ENCODE results near the gene NFKBIE.

NFKBIE gene

GRCh38 chr6:44248579-44248978 lies 16.8 kb downstream of the NFKBIE start:
- DNase-seq (ENCODE audit: low spot score) = no peak
- CTCF ChIA-PET = interaction anchor here (0.7 to 1.0 kb wide), 2 partner anchors 7 to 9 kb away, joined by 3 read pairs; partner anchors contain the start of gene SLC35B2
- POLR2A ChIA-PET (ENCODE audit: low non-redundant PET) = no interaction called here
- H3K27ac ChIP-seq = peak overlapping the region; percentile 64
- TF ChIP-seq, protein P1, sequence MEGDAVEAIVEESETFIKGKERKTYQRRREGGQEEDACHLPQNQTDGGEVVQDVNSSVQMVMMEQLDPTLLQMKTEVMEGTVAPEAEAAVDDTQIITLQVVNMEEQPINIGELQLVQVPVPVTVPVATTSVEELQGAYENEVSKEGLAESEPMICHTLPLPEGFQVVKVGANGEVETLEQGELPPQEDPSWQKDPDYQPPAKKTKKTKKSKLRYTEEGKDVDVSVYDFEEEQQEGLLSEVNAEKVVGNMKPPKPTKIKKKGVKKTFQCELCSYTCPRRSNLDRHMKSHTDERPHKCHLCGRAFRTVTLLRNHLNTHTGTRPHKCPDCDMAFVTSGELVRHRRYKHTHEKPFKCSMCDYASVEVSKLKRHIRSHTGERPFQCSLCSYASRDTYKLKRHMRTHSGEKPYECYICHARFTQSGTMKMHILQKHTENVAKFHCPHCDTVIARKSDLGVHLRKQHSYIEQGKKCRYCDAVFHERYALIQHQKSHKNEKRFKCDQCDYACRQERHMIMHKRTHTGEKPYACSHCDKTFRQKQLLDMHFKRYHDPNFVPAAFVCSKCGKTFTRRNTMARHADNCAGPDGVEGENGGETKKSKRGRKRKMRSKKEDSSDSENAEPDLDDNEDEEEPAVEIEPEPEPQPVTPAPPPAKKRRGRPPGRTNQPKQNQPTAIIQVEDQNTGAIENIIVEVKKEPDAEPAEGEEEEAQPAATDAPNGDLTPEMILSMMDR (conservative IDR thresholded peaks at IDR 0.05; ENCODE audit: low read depth) = no peak

- TF ChIP-seq, protein P1 (conservative IDR thresholded peaks at IDR 0.05; ENCODE audit: low read depth) = no peak
- POLR2A ChIA-PET (ENCODE audit: low non-redundant PET) = interaction anchor here (0.6 to 1.3 kb wide), 7 partner anchors 9 to 617 kb away, joined by 3 to 6 read pairs (median 4); partner anchors contain the start of gene SLC35B2
- CTCF ChIA-PET = interaction anchor here (0.7 to 1.1 kb wide), 4 partner anchors 8 to 23 kb away, joined by 3 to 9 read pairs (median 4); partner anchors contain the start of gene TMEM151B
- DNase-seq (ENCODE audit: low spot score) = no peak
- H3K27ac ChIP-seq = peak overlapping the region; percentile 91
Observed at GRCh38 chr6:44247338-44248302, 17.7 kb downstream of the NFKBIE start.

DNA sequence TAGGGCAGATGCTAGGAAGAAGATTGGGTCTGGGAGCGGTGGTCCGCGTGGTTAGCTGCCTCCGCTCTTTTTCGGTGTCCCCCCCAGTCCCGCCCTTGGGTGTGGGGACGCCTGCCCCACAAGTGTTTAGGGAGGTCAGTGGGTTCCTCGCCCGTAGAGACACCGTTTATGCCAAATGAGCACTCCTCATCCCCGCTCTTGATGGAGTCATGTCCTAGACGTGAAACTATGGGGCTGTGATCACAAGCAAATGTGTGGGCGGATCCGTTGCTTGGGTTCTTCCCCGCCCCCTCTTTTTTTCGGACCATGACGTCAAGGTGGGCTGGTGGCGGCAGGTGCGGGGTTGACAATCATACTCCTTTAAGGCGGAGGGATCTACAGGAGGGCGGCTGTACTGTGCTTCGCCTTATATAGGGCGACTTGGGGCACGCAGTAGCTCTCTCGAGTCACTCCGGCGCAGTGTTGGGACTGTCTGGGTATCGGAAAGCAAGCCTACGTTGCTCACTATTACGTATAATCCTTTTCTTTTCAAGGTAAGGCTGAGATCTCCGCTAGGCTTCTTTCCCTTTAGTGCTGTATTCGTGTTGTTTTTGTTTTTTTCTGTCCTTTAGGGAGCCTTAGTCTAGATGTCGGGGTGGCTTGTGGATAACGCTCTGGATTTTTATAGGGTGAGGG lies 18.6 kb downstream of the NFKBIE start, which contains the start of gene HSP90AB1:
Gene HSP90AB1, plus strand, starts transcription at position 439 of the 675 bp plus-strand sequence. CDS start 1,529 bp downstream, outside the sequence.
- DNase-seq (ENCODE audit: low spot score) = peak; percentile 98
- peak within 1 kb of the TSS; percentile 91 for H3K27ac ChIP-seq
- CTCF ChIA-PET = interaction anchor here (1.1 kb wide), 2 partner anchors 12 to 24 kb away, joined by 5 to 9 read pairs; partner anchors contain the start of gene TMEM151B
- POLR2A ChIA-PET (ENCODE audit: low non-redundant PET) = interaction anchor here (0.6 to 1.3 kb wide), 7 partner anchors 9 to 616 kb away, joined by 3 to 6 read pairs (median 4); partner anchors contain the start of gene SLC35B2
- TF ChIP-seq, protein P1 (conservative IDR thresholded peaks at IDR 0.05; ENCODE audit: low read depth) = no peak

DNA sequence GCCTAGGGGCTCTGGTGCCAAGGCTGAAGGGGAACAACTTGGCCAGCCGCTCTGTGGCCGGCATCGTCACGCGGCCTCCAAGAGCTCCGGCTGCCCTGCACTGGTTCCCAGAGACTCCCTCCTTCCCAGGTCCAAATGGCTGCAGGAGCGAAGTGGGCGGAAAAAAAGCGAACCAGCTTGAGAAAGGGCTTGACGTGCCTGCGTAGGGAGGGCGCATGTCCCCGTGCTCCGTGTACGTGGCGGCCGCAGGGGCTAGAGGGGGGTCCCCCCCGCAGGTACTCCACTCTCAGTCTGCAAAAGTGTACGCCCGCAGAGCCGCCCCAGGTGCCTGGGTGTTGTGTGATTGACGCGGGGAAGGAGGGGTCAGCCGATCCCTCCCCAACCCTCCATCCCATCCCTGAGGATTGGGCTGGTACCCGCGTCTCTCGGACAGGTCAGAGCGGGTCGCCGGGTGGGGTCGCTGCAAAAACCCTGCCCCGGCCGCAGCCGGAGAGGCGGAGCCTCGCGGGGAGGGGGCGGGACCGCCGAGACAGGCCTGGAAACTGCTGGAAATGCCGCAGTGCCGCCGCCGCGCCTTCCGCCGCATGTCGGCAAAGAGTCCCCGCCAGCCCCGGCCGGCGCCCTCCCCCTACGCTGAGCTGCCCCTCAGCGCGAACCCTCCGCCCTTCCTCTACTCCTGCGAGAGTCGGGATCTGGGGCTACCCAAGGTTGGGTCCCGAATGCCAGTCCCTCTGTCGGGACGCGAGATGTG lies 19.3 kb downstream of the NFKBIE start:
- peak; percentile 75 for DNase-seq (ENCODE audit: low spot score)
- ChIA-PET CTCF (interaction anchor here (0.9 to 1.1 kb wide), 3 partner anchors 9 to 73 kb away, joined by 3 to 6 read pairs (median 4); partner anchors contain the start of gene MYMX), POLR2A (ENCODE audit: low non-redundant PET) (interaction anchor here (0.6 to 1.3 kb wide), 6 partner anchors 8 to 112 kb away, joined by 3 to 6 read pairs (median 4); partner anchors contain the start of gene SLC35B2)
- peak overlapping the region; percentile 91 for H3K27ac ChIP-seq
- TF ChIP-seq, protein P1 (conservative IDR thresholded peaks at IDR 0.05; ENCODE audit: low read depth) = peak; percentile 52

DNA sequence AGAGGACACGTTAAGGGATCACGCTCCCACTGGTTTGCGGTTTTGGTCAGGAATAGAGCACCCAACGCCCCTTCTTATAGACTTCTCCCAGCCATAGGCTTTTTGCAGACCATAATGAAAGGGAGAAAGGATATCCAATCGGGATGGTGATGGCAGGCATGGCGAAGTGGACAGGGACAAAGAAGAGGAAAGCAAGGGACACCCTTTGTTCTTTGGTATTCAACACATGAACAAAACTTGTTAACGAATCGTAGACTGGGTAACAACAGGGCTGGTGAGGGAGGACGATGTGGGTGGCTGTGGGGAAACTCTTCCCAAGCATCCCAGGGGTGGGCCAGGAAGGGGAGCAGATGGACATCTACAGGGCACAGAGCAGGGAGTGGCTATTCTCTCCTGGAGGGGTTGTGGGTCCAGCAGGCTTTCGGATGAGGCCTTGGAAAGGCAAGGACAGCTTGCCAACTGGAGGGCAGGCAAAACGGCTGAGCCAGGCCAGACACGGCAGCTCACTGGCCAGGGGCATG lies 19.9 kb downstream of the NFKBIE start:
- H3K27ac ChIP-seq = peak overlapping the region; percentile 91

More for the DNA sequence above, 19.9 kb downstream of the NFKBIE start:
- ChIA-PET CTCF (interaction anchor here (0.9 to 1.1 kb wide), 3 partner anchors 8 to 73 kb away, joined by 3 to 6 read pairs (median 4); partner anchors contain the start of gene MYMX), POLR2A (ENCODE audit: low non-redundant PET) (no interaction called here)
- DNase-seq (ENCODE audit: low spot score) = no peak
- TF ChIP-seq, protein P1 (conservative IDR thresholded peaks at IDR 0.05; ENCODE audit: low read depth) = no peak

Measured in RWPE1 (cell line).